Gastroesophageal sphincter (tissue), 3 donors: Measurements from ENCODE around the gene RSPH9.
"Not testable (repeated sequence)": the region's sequence is repeated elsewhere in the genome, so short reads cannot be mapped to it uniquely, and the experiment has no call there.

ENCODE experiments used
- EP300 ChIP-seq: sonication (generic); formaldehyde crosslinking; IDR thresholded peaks from one replicate; pipeline ENCODE4 v1.6.1; 2017; ENCODE audit warnings: antibody characterized with exemption, mild to moderate bottlenecking
- POLR2A ChIP-seq, 2 donors: fragments of 450-650 bp; IDR thresholded peaks; one replicate each; pipeline ENCODE4 v1.6.1; 2017; ENCODE audit warnings: antibody characterized with exemption in 2 of 2, mild to moderate bottlenecking in 2 of 2, moderate library complexity in 1 of 2
- POLR2AphosphoS5 ChIP-seq: sonication (generic); formaldehyde crosslinking; IDR thresholded peaks from one replicate; pipeline ENCODE4 v1.6.1; 2017; ENCODE audit warnings: antibody characterized with exemption
- TF ChIP-seq, protein P1 (sequence below), 4 experiments: fragments of 200-600 bp in 2 of 4; fragments of 450-650 bp in 2 of 4; sonication (generic) in 1 of 4; IDR thresholded peaks; one replicate each; pipeline ENCODE4 v1.5.1; 2017 to 2019; ENCODE audit warnings: antibody characterized with exemption in 4 of 4, mild to moderate bottlenecking in 2 of 4, moderate library complexity in 2 of 4

DNA sequence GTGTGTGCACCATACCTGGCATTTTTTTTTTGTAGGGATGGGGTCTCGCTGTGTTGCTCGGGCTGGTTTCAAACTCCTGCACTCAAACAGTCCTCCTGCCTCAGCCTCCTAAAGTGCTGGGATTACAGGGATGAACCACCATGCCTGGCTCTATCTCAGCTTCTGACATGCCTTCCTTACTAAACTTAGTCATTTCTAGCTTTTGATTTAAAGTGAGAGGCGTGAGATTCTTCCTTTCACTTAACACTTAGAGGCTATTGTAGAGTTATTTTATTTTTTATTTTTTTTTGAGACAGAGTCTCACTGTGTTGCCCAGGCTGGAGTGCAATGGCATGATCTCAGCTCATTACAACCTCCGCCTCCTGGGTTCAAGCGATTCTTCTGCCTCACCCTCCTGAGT is 18.1 kb downstream of the RSPH9 start:
- TF ChIP-seq, protein P1, sequence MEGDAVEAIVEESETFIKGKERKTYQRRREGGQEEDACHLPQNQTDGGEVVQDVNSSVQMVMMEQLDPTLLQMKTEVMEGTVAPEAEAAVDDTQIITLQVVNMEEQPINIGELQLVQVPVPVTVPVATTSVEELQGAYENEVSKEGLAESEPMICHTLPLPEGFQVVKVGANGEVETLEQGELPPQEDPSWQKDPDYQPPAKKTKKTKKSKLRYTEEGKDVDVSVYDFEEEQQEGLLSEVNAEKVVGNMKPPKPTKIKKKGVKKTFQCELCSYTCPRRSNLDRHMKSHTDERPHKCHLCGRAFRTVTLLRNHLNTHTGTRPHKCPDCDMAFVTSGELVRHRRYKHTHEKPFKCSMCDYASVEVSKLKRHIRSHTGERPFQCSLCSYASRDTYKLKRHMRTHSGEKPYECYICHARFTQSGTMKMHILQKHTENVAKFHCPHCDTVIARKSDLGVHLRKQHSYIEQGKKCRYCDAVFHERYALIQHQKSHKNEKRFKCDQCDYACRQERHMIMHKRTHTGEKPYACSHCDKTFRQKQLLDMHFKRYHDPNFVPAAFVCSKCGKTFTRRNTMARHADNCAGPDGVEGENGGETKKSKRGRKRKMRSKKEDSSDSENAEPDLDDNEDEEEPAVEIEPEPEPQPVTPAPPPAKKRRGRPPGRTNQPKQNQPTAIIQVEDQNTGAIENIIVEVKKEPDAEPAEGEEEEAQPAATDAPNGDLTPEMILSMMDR (IDR thresholded peaks at IDR 0.05): not testable (repeated sequence)
- not testable (repeated sequence) for TF ChIP-seq POLR2AphosphoS5; POLR2A (IDR thresholded peaks at IDR 0.05); EP300
